Gastrocnemius medialis (tissue), 4 donors: Measurements from ENCODE around the gene CHRNA10. TPM values are rescaled to one million over a fixed set of nuclear protein-coding genes. Genes with fewer than 3 reads are reported as not detected.
"Not testable (repeated sequence)": the region's sequence is repeated elsewhere in the genome, so short reads cannot be mapped to it uniquely, and the experiment has no call there.

Source experiments
- ATAC-seq, 2 donors: fragments of 150-250 bp; one replicate each; pipeline ENCODE4 v1.9.1; 2016
- DNase-seq, 2 donors: peaks; one replicate each; pipeline ENCODE4 v3.0.0-alpha.2; 2019
- H3K27ac ChIP-seq, 4 donors: fragments of 200-600 bp; sonication (generic); 1 replicate in 1 of 4; 2 replicates in 3 of 4; pipeline ENCODE4 v1.5.1; 2016 to 2018; ENCODE audit warnings: mild to moderate bottlenecking in 2 of 4, moderate library complexity in 1 of 4
- H3K27me3 ChIP-seq, 3 donors: fragments of 200-600 bp; sonication (generic) in 2 of 3; 1 replicate in 1 of 3; 2 replicates in 2 of 3; pipeline versions ENCODE4 v1.5.1 to v1.6.0; 2016 to 2019; ENCODE audit warnings: mild to moderate bottlenecking in 1 of 3, moderate library complexity in 1 of 3
- H3K36me3 ChIP-seq, 2 donors: fragments of 200-600 bp; sonication (generic) in 1 of 2; one replicate each; pipeline ENCODE4 v1.5.1; 2017 to 2018
- H3K4me1 ChIP-seq, 2 donors: fragments of 200-600 bp; sonication (generic) in 1 of 2; one replicate each; pipeline ENCODE4 v1.5.1; 2016 to 2017; ENCODE audit warnings: mild to moderate bottlenecking in 2 of 2
- H3K4me3 ChIP-seq, 4 donors: fragments of 200-600 bp; sonication (generic) in 3 of 4; 1 replicate in 1 of 4; 2 replicates in 3 of 4; pipeline ENCODE4 v1.5.1; 2016 to 2019; ENCODE audit warnings: mild to moderate bottlenecking in 2 of 4
- H3K9me3 ChIP-seq, 3 donors: fragments of 200-600 bp; sonication (generic) in 2 of 3; 1 replicate in 1 of 3; 2 replicates in 2 of 3; pipeline ENCODE4 v1.5.1; 2016 to 2019
- CTCF ChIP-seq, 5 experiments: fragments of 450-650 bp in 3 of 5; fragments of 200-600 bp in 2 of 5; sonication (generic) in 2 of 5; IDR thresholded peaks in 4 of 5; conservative IDR thresholded peaks in 1 of 5; 1 replicate in 4 of 5; 2 replicates in 1 of 5; pipeline ENCODE4 v1.5.1; 2016 to 2019; ENCODE audit warnings: antibody characterized with exemption in 5 of 5, mild to moderate bottlenecking in 3 of 5, moderate library complexity in 3 of 5
- POLR2A ChIP-seq, 2 donors: fragments of 450-650 bp; IDR thresholded peaks; one replicate each; pipeline ENCODE4 v1.6.1; 2017; ENCODE audit warnings: antibody characterized with exemption in 2 of 2, mild to moderate bottlenecking in 2 of 2, moderate library complexity in 2 of 2
- in situ Hi-C, 4 donors: fragments of 200-750 bp; cut with MboI; loops; one replicate each; pipeline versions ENCODE4 v1.15.0 to v1.8.0; 2017; ENCODE audit warnings: low sequenced_read_pairs in 4 of 4
- intact Hi-C: fragments of 100-400 bp; cut with DNase I; formaldehyde crosslinking; loops from one replicate; pipeline ENCODE4 v1.15.1; 2023; ENCODE audit warnings: low total_unique reads
- total RNA-seq, 4 donors: library from RNA; depleted of rRNA; stranded (reverse); fragments of >200 nt; gene quantifications; one replicate each; pipeline versions ENCODE4 v1.1.0 to v1.2.3, GENCODE V29; 2016

The CHRNA10 gene
- total RNA-seq, 4 donors from 2014 or later: 0.24 to 3.3 TPM; not detected in 2

GRCh38 chr11:3662856-3663255 lies 8.3 kb downstream of the CHRNA10 start:
- intact Hi-C loops: no loop called here
- Histone ChIP-seq H3K36me3 (peaks cover 0 to 37% of the 10 kb centered on the region in 2 donors), H3K4me3 (no peak overlapping the region), H3K4me1 (peaks cover 0 to 3% of the 10 kb centered on the region in 2 donors), H3K27me3 (no peaks in the 10 kb centered on the region), H3K27ac (no peak overlapping the region), H3K9me3 (no peaks in the 10 kb centered on the region)
- no peak for DNase-seq
- in situ Hi-C loops: no loop called here
- no peak for TF ChIP-seq POLR2A (IDR thresholded peaks at IDR 0.05)
- ATAC-seq: no peak

- H3K4me3 ChIP-seq: no peak overlapping the region
- H3K36me3 ChIP-seq: peaks cover 0 to 26% of the 10 kb centered on the region in 2 donors
- in situ Hi-C loops: no loop called here
- intact Hi-C loops: no loop called here
- peak overlapping the region in 1 of 4 donors; percentile 13 for H3K27ac ChIP-seq
- ATAC-seq (no peak), DNase-seq (no peak)
- TF ChIP-seq POLR2A (IDR thresholded peaks at IDR 0.05): no peak
- TF ChIP-seq CTCF (IDR thresholded peaks at IDR 0.05 in 4 of 5, conservative IDR thresholded peaks at IDR 0.05 in 1 of 5): no peak
- no peaks in the 10 kb centered on the region for H3K27me3 ChIP-seq
- no peaks in the 10 kb centered on the region for H3K9me3 ChIP-seq
- peaks cover 0 to 3% of the 10 kb centered on the region in 2 donors for H3K4me1 ChIP-seq
Measured at GRCh38 chr11:3660960-3661359, 10.2 kb downstream of the CHRNA10 start.

- Histone ChIP-seq H3K9me3 (no peaks in the 10 kb centered on the region), H3K4me1 (no peaks in the 10 kb centered on the region), H3K4me3 (no peak overlapping the region), H3K27me3 (no peaks in the 10 kb centered on the region), H3K27ac (peak overlapping the region in 1 of 4 donors; percentile 33), H3K36me3 (peaks cover 0 to 15% of the 10 kb centered on the region in 2 donors)
- in situ Hi-C loops: no loop called here
- TF ChIP-seq POLR2A (IDR thresholded peaks at IDR 0.05): no peak
- TF ChIP-seq CTCF (IDR thresholded peaks at IDR 0.05 in 4 of 5, conservative IDR thresholded peaks at IDR 0.05 in 1 of 5): no peak
- DNase-seq (no peak), ATAC-seq (no peak)
- intact Hi-C loops: no loop called here
Measured at GRCh38 chr11:3659595-3660515, 11.3 kb downstream of the CHRNA10 start.

- Histone ChIP-seq H3K9me3 (no peaks in the 10 kb centered on the region), H3K4me1 (no peaks in the 10 kb centered on the region), H3K27ac (no peak overlapping the region), H3K36me3 (no peaks in the 10 kb centered on the region), H3K4me3 (no peak overlapping the region), H3K27me3 (no peaks in the 10 kb centered on the region)
- ATAC-seq (no peak), DNase-seq (no peak)
- TF ChIP-seq POLR2A (IDR thresholded peaks at IDR 0.05) (no peak), CTCF (IDR thresholded peaks at IDR 0.05 in 4 of 5, conservative IDR thresholded peaks at IDR 0.05 in 1 of 5) (no peak)
- in situ Hi-C loops: no loop called here
- intact Hi-C loops: no loop called here
Measured at GRCh38 chr11:3658252-3658651, 12.9 kb downstream of the CHRNA10 start.

GRCh38 chr11:3657331-3657730 lies 13.9 kb downstream of the CHRNA10 start:
- H3K9me3 ChIP-seq, H3K27me3 ChIP-seq, intact Hi-C loops, ATAC-seq, DNase-seq, H3K36me3 ChIP-seq, in situ Hi-C loops, H3K4me3 ChIP-seq, H3K27ac ChIP-seq, H3K4me1 ChIP-seq: not testable (repeated sequence)
